IPS-11a (cell line): ENCODE measurements around the gene PGAP3.
A peak's percentile ranks its signal among the peaks of the same experiment; 100 is the strongest.
"Not testable (repeated sequence)": the region's sequence is repeated elsewhere in the genome, so short reads cannot be mapped to it uniquely, and the experiment has no call there.

ENCODE experiments used
- H3K4me3 ChIP-seq: one replicate; pipeline ENCODE4 v1.5.1; 2013; ENCODE audit warnings: low read depth, low read length, control low read depth

PGAP3 gene, protein sequence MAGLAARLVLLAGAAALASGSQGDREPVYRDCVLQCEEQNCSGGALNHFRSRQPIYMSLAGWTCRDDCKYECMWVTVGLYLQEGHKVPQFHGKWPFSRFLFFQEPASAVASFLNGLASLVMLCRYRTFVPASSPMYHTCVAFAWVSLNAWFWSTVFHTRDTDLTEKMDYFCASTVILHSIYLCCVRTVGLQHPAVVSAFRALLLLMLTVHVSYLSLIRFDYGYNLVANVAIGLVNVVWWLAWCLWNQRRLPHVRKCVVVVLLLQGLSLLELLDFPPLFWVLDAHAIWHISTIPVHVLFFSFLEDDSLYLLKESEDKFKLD

DNA sequence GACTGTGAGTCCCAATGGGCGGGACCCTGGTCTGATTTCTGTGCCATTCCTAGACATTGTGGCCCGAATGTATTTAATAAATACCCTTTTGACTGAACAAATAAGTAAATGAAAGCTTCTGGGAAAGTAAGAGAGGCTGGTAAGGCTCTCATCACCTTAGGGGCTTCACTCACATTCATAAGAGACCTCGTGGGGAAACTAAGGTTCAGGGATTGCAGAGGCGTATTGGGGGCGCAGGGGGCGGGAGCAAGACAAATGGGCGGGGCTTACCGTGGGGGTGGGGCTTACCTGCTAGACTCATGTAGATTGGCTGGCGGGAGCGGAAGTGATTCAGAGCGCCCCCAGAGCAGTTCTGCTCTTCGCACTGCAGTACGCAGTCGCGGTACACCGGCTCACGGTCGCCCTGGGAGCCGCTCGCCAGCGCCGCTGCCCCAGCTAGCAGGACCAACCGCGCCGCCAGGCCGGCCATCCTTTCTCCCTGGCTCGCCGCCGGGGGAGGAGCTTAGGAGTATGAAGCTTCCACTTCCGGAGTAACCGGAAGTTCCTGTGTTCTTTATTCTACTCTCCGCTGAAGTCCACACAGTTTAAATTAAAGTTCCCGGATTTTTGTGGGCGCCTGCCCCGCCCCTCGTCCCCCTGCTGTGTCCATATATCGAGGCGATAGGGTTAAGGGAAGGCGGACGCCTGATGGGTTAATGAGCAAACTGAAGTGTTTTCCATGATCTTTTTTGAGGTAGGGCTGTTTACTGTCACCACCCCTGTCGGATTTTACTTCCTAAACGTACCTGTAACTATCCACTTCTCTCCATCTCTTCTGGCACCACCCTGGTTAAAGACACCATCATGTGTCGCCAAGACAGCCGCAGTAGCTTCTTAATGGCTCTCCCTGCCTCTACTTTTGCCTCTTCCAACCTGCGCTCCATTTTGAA lies at the start of gene PGAP3:
Gene PGAP3, minus strand, starts transcription at position 512 of the 929 bp plus-strand sequence. Its CDS starts 43 bp downstream, at position 469.
- H3K4me3 ChIP-seq: peak within 1 kb of the TSS; percentile 62

- peak overlapping the region; percentile 63 for H3K4me3 ChIP-seq
Measured at GRCh38 chr17:39737206-39737759, 49.4 kb upstream of the PGAP3 start.

GRCh38 chr17:39736319-39737165 lies 48.7 kb upstream of the PGAP3 start:
- no peak overlapping the region for H3K4me3 ChIP-seq

DNA sequence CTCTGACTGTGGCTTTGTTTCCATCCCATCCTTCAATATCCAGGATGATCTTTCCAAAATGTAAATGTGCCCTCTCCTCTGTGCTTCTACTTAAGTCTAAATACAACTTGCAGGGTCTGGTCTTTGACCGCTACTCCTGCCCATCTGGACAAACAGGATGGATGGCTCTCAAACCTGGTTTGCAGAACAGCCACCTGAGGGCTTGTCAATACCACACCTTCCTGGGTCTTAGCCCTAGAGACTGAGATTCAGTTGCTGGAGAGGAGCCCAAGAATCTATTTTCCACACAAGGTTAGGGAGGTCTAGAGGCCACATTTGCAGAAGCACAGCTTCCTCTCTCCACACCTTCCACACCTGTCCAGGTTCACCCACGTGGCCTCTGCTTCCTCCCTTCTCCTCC lies 48.0 kb upstream of the PGAP3 start:
- H3K4me3 ChIP-seq: no peak overlapping the region

- no peak overlapping the region for H3K4me3 ChIP-seq
Measured at GRCh38 chr17:39732586-39732985, 44.7 kb upstream of the PGAP3 start.

DNA sequence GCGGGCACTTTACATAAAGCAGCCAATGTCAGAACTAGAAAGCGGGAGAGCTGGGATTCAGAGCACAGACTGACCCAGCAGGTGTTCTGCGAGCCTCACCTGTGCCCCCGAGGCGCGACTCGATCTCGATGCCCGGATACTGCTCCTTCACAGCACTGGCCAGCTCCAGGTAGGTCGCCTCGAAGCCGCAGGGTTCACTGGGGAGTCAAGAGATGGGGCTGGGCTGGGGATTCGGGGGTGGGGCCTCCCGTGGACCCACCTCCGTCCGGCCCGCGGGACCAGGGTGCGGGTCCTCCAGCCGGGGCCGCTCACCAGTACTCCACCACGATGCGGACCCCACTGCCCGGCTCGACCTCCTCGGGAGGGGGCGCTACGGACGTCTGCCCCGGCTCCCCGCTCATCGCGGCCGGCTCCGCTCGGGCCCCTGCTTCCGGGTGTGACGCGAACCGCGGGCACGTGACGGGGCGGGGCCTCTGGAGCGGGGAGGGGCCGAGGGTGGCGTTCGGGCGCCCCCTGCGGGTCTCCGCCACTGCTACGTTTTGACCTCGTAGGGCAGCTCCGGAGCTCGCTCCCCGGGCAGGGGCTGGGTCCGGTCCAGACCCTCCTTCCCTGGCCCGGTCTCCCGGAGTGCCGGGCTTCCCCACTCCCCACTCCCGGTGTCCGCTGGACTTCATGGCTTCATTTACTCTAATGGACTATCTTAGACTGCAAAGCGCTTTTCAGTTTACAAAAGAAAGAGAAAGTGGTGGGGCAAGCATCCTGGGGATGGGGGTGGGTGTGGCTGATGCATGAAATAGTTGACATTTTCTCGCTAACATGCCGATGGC lies 42.5 kb upstream of the PGAP3 start, which contains the start of gene MIEN1:
Gene MIEN1, minus strand, starts transcription at position 438 of the 827 bp plus-strand sequence. Its CDS starts 37 bp downstream, at position 401.
- H3K4me3 ChIP-seq: peak within 1 kb of the TSS; percentile 59

GRCh38 chr17:39729280-39729851 lies 41.5 kb upstream of the PGAP3 start:
- peak overlapping the region; percentile 59 for H3K4me3 ChIP-seq

DNA sequence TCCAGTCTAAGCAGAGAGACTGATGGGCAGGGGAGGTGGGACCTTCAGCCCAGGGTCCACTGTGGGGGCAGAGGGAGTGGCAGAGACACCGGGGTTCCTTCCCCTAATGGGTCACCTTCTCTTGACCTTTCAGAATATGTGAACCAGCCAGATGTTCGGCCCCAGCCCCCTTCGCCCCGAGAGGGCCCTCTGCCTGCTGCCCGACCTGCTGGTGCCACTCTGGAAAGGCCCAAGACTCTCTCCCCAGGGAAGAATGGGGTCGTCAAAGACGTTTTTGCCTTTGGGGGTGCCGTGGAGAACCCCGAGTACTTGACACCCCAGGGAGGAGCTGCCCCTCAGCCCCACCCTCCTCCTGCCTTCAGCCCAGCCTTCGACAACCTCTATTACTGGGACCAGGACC lies 39.7 kb upstream of the PGAP3 start:
- H3K4me3 ChIP-seq: no peak overlapping the region

DNA sequence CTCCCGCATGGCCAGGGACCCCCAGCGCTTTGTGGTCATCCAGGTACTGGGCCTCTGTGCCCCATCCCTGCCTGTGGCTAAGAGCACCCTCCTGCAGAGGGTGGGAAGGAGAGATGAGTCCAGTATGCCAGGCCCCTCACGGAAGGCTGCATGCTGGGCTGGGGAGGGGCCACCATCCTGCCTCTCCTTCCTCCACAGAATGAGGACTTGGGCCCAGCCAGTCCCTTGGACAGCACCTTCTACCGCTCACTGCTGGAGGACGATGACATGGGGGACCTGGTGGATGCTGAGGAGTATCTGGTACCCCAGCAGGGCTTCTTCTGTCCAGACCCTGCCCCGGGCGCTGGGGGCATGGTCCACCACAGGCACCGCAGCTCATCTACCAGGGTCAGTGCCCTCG lies 38.8 kb upstream of the PGAP3 start:
- H3K4me3 ChIP-seq: no peak overlapping the region

- H3K4me3 ChIP-seq: not testable (repeated sequence)
Measured at GRCh38 chr17:39725923-39726322, 38.1 kb upstream of the PGAP3 start.

GRCh38 chr17:39724731-39725130 lies 36.9 kb upstream of the PGAP3 start:
- H3K4me3 ChIP-seq: no peak overlapping the region

- no peak overlapping the region for H3K4me3 ChIP-seq
Measured at GRCh38 chr17:39722965-39723848, 35.4 kb upstream of the PGAP3 start.

- no peak overlapping the region for H3K4me3 ChIP-seq
Measured at GRCh38 chr17:39722104-39722503, 34.2 kb upstream of the PGAP3 start.

DNA sequence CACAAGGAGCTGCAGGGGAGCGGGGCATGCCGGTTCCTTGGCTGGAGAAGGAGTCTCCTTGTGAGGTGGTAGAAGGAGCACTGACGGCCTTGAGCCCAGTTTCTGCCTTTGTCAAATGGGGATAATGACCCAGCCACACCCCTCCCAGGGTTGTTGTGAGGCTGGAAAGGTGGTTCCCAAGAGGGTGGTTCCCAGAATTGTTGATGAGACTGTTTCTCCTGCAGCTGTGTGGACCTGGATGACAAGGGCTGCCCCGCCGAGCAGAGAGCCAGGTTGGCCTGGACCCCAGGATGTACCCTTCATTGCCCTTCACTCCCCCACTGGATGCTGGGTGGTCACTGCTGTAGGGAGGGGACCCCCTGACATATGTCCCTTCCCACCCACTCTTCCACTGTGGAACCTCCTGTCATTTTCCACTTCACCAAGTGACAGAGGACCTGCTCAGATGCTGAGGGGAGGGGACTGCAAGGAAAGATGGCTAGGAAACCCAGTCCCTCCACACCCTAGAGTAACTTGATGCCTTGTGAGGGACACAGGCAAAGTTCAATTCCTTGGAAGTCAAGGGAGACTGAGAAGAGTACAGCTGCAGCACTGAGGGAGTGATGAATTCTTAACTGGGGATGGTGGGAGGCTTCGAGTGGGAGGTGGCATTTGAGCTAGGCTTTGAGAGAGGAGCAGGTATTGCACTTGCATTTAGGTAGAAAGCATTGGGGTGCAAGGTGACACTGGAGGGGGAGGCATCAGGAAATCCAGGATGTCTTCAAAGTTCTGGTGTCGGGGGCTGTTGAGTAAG lies 31.9 kb upstream of the PGAP3 start:
- no peak overlapping the region for H3K4me3 ChIP-seq

DNA sequence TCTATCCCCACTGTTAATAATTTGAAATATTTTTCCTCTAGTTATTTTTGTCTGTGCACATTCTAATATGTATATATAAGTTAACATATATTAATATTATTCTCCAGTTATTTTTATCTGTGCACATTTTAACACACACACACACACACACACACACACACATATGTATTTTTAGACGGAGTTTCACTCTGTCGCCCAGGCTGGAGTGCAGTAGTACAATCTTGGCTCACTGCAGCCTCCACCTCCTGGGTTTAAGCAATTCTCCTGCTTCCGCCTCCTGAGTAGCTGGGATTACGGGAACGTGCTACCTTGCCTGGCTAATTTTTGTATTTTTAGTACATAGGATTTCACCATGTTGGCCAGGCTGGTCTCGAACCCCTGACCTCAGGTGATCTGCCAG lies 29.8 kb upstream of the PGAP3 start:
- no peak overlapping the region for H3K4me3 ChIP-seq

DNA sequence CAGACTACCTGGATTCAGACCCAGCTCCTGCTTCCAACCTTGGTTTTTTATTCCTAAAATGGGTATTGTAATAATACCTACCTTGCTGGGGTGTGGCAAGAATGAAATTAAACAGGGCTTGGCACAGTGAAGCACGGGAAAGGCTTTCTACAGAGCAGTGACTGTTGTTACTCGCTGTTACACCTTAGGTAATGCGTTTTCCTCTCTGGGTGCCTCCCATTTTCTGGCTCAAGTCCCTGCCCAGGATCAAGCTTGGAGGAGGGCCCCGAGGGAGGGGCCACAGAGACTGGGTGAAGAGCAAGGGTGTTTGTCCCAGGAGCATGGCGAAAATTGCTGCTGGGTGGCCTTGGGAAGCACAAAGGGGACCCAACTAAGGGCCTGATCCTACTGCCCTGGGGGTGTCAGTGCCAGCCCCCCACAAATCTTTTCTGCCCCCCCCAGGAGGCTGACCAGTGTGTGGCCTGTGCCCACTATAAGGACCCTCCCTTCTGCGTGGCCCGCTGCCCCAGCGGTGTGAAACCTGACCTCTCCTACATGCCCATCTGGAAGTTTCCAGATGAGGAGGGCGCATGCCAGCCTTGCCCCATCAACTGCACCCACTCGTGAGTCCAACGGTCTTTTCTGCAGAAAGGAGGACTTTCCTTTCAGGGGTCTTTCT lies 29.2 kb upstream of the PGAP3 start:
- no peak overlapping the region for H3K4me3 ChIP-seq
